ENCODE measurements around the gene SLC9A5. TPM values are rescaled to one million over a fixed set of nuclear protein-coding genes. Genes with fewer than 3 reads are reported as not detected.

The SLC9A5 gene
- polyA plus RNA-seq, 2 of the 4 experiments (the other 2 are of a cell fraction), result 0.83 to 2.5 TPM

DNA sequence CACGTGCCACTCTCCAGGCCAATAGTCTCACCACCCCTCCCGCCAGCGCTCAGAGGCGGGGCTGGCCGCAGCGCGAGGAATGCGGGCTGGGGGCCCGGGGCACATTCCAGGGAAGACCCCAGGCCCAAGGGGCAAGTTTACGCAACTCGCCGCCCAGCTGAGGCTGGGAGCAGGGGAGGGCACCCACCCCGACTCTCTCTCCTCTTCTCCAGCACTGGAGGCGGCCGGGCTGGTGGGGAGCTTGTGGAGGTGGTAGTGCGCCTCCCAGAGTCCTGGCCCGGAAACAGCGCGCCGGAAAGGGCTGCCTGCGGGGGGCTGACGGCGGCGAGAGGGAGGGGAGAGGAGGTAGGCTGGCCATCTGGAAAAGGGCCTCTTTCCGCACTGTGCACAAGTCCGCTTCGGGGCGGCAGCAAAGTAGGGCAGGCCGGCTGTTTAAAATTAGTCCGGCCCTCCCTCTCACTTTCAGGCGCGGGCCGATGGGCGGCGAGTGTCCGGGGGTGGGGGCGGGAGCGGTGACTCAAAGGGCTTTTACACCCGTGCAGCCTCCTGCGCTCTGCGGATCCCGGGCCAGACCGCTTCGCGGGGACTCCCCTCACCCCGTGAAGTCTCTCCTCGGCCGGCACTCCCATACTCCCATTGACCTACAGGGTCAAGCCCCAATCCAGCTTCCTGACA lies 2.6 kb upstream of the SLC9A5 start (continued):
- no peak for TF ChIP-seq HEYL (CRISPR knock-in tag; IDR thresholded peaks at IDR 0.05)
- no peak for TF ChIP-seq MYC (IDR thresholded peaks at IDR 0.05; ENCODE audit: borderline replicate concordance, low read length)
- no peak for TF ChIP-seq BHLHE40 (IDR thresholded peaks at IDR 0.05; ENCODE audit: low read depth, low read length)
- TF ChIP-seq POLR2A (IDR thresholded peaks at IDR 0.05; ENCODE audit: low read length), result peak; percentile 23; the same call in 1 of the 2 replicates
- TF ChIP-seq JUN (IDR thresholded peaks at IDR 0.05), result peak in 1 of 2 experiments; percentile 57; a peak in 2 of 5 replicates
- no peak for TF ChIP-seq EHF (CRISPR knock-in tag; IDR thresholded peaks at IDR 0.05)
- no peak for TF ChIP-seq FOSL2 (IDR thresholded peaks at IDR 0.05)
- TF ChIP-seq FOSL2 (CRISPR knock-in tag; IDR thresholded peaks at IDR 0.05), result no peak
- no peak for TF ChIP-seq RCOR1 (IDR thresholded peaks at IDR 0.05; ENCODE audit: low read depth, low read length)
- no peak for TF ChIP-seq NFE2L2 (conservative IDR thresholded peaks at IDR 0.05; ENCODE audit: low read length)
- TF ChIP-seq CEBPB (IDR thresholded peaks at IDR 0.05), result peak in 1 of 2 experiments; percentile 50; a peak in 1 of 4 replicates
- TF ChIP-seq, protein P1, sequence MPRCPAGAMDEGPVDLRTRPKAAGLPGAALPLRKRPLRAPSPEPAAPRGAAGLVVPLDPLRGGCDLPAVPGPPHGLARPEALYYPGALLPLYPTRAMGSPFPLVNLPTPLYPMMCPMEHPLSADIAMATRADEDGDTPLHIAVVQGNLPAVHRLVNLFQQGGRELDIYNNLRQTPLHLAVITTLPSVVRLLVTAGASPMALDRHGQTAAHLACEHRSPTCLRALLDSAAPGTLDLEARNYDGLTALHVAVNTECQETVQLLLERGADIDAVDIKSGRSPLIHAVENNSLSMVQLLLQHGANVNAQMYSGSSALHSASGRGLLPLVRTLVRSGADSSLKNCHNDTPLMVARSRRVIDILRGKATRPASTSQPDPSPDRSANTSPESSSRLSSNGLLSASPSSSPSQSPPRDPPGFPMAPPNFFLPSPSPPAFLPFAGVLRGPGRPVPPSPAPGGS (IDR thresholded peaks at IDR 0.05), result no peak
- TF ChIP-seq TP53 (CRISPR knock-in tag; IDR thresholded peaks at IDR 0.05), result no peak
- no peak for TF ChIP-seq HDAC2 (IDR thresholded peaks at IDR 0.05)
- TF ChIP-seq CBX8 (IDR thresholded peaks at IDR 0.05), result no peak
- TF ChIP-seq HOXA7 (CRISPR knock-in tag; IDR thresholded peaks at IDR 0.05), result no peak
- TF ChIP-seq FOSB (CRISPR knock-in tag; IDR thresholded peaks at IDR 0.05), result no peak
- no peak for TF ChIP-seq NPAS2 (CRISPR knock-in tag; IDR thresholded peaks at IDR 0.05; ENCODE audit: borderline replicate concordance)
- TF ChIP-seq SMC3 (IDR thresholded peaks at IDR 0.05), result peak; percentile 30; the same call in 1 of the 3 replicates
- 0 out of 2 replicates have a peak, but pooled peaks have one; percentile 46 for TF ChIP-seq HOXB13 (CRISPR knock-in tag; IDR thresholded peaks at IDR 0.05; ENCODE audit: low read depth)
- TF ChIP-seq ZNF302 (CRISPR knock-in tag; IDR thresholded peaks at IDR 0.05), result no peak
- TF ChIP-seq CHD4 (IDR thresholded peaks at IDR 0.05; ENCODE audit: borderline replicate concordance), result no peak
- TF ChIP-seq, protein P2, sequence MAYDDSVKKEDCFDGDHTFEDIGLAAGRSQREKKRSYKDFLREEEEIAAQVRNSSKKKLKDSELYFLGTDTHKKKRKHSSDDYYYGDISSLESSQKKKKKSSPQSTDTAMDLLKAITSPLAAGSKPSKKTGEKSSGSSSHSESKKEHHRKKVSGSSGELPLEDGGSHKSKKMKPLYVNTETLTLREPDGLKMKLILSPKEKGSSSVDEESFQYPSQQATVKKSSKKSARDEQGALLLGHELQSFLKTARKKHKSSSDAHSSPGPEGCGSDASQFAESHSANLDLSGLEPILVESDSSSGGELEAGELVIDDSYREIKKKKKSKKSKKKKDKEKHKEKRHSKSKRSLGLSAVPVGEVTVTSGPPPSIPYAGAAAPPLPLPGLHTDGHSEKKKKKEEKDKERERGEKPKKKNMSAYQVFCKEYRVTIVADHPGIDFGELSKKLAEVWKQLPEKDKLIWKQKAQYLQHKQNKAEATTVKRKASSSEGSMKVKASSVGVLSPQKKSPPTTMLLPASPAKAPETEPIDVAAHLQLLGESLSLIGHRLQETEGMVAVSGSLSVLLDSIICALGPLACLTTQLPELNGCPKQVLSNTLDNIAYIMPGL (CRISPR knock-in tag; IDR thresholded peaks at IDR 0.05; ENCODE audit: borderline replicate concordance), result no peak
- TF ChIP-seq HOXB5 (CRISPR knock-in tag; IDR thresholded peaks at IDR 0.05), result no peak
- TF ChIP-seq, protein P3, sequence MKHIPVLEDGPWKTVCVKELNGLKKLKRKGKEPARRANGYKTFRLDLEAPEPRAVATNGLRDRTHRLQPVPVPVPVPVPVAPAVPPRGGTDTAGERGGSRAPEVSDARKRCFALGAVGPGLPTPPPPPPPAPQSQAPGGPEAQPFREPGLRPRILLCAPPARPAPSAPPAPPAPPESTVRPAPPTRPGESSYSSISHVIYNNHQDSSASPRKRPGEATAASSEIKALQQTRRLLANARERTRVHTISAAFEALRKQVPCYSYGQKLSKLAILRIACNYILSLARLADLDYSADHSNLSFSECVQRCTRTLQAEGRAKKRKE (CRISPR knock-in tag; IDR thresholded peaks at IDR 0.05; ENCODE audit: low read depth), result no peak
- 0 out of 2 replicates have a peak, but pooled peaks have one; percentile 0 for TF ChIP-seq ZC3H11A (IDR thresholded peaks at IDR 0.05)
- no peak for TF ChIP-seq POLR2AphosphoS2 (conservative IDR thresholded peaks at IDR 0.05; ENCODE audit: low read length)

DNA sequence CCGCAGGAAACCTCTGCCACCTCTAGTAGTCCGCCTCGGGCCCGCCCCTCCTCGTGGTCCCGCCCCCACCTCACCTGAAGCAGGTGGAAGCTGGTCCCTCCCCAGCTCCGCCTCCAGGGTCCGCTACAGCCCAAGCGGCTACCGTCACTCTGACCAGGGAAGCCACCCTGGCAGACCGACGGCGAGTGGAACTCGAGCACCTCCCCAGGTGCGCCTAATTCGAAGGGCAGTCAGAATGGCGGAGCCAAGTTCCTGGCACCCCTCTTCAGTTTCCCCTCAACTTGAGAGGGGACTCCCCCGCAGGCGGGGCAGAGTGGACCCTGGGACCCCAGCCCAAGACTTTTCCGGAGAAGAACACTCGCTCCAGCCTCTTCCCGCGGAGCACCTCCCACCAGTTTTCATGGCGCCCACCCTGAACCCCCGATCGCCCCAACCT lies 2.0 kb upstream of the SLC9A5 start:
- TF ChIP-seq SMC3 (IDR thresholded peaks at IDR 0.05) (no peak), JUNB (IDR thresholded peaks at IDR 0.05) (no peak), CBX8 (IDR thresholded peaks at IDR 0.05) (no peak), CBX2 (IDR thresholded peaks at IDR 0.05; ENCODE audit: borderline replicate concordance, low read depth) (no peak), HDAC2 (IDR thresholded peaks at IDR 0.05) (no peak), JUN (IDR thresholded peaks at IDR 0.05) (no peak), CHD4 (IDR thresholded peaks at IDR 0.05; ENCODE audit: borderline replicate concordance) (no peak), HOXB5 (CRISPR knock-in tag; IDR thresholded peaks at IDR 0.05) (no peak), NFE2L2 (conservative IDR thresholded peaks at IDR 0.05; ENCODE audit: low read length) (no peak), HOXA7 (CRISPR knock-in tag; IDR thresholded peaks at IDR 0.05) (no peak), CEBPB (IDR thresholded peaks at IDR 0.05) (no peak), RNF2 (IDR thresholded peaks at IDR 0.05; ENCODE audit: borderline replicate concordance, low read depth) (no peak), FOSB (CRISPR knock-in tag; IDR thresholded peaks at IDR 0.05) (no peak), MYC (IDR thresholded peaks at IDR 0.05; ENCODE audit: borderline replicate concordance, low read length) (no peak)
- TF ChIP-seq, protein P3 (CRISPR knock-in tag; IDR thresholded peaks at IDR 0.05; ENCODE audit: low read depth), result no peak
- TF ChIP-seq, protein P4, sequence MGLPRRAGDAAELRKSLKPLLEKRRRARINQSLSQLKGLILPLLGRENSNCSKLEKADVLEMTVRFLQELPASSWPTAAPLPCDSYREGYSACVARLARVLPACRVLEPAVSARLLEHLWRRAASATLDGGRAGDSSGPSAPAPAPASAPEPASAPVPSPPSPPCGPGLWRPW (IDR thresholded peaks at IDR 0.05), result no peak
- TF ChIP-seq, protein P5, sequence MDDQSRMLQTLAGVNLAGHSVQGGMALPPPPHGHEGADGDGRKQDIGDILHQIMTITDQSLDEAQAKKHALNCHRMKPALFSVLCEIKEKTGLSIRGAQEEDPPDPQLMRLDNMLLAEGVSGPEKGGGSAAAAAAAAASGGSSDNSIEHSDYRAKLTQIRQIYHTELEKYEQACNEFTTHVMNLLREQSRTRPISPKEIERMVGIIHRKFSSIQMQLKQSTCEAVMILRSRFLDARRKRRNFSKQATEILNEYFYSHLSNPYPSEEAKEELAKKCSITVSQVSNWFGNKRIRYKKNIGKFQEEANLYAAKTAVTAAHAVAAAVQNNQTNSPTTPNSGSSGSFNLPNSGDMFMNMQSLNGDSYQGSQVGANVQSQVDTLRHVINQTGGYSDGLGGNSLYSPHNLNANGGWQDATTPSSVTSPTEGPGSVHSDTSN (IDR thresholded peaks at IDR 0.05), result no peak
- peak in 1 of 2 experiments; percentile 15; a peak in 5 of 6 replicates for ATAC-seq
- FAIRE-seq, result no peak
- H3K27ac ChIP-seq, result peak overlapping the region; percentile 91 to 98
- CTCF ChIA-PET, result interaction anchor here (0.9 to 9.7 kb wide), 17 partner anchors 13 to 570 kb away, joined by 3 to 138 read pairs (median 4); partner anchors contain the start of genes KCTD19, LRRC36, TMEM208 and TPPP3
- WGBS (ENCODE audit: missing lambda C conversion rate), result 0% methylated on average over 9 of the region's 26 CpGs
- no peaks in the 10 kb centered on the region for H3K9me3 ChIP-seq
- POLR2A ChIA-PET, result interaction anchor here (0.7 to 3.3 kb wide), 9 partner anchors 10 to 76 kb away, joined by 3 to 30 read pairs (median 3); partner anchors contain the start of genes NOL3 and TMEM208
- H3K4me1 ChIP-seq, result peaks cover 56% of the 10 kb centered on the region
- DNase-seq (ENCODE audit: low read depth in 1 of 2, low spot score in 1 of 2), result no peak
- H3K4me2 ChIP-seq, result peak overlapping the region; percentile 97
- H3K4me3 ChIP-seq, result peak overlapping the region; percentile 74
